ENCODE results near the gene RSRC1. TPM values are rescaled to one million over a fixed set of nuclear protein-coding genes. Genes with fewer than 3 reads are reported as not detected.

RSRC1 gene
- total RNA-seq, 1 experiment from 2014 or later = 37.9 TPM

GRCh38 chr3:158272081-158272480 lies 162.2 kb downstream of the RSRC1 start:
- DNase-seq = no peak
- Histone ChIP-seq H2BK20ac (ENCODE audit: low read depth, low read length, poor library complexity, severe bottlenecking) (no peak overlapping the region), H3K18ac (ENCODE audit: insufficient read length, low read depth, low read length) (no peak overlapping the region), H3K9me3 (ENCODE audit: control insufficient read depth, low read depth, low read length) (no peaks in the 10 kb centered on the region), H3K56ac (ENCODE audit: insufficient read length, low read depth, low read length) (no peak overlapping the region), H3K9ac (ENCODE audit: extremely low read depth, insufficient read length, low read length) (no peak overlapping the region), H2AFZ (ENCODE audit: low read length) (no peak overlapping the region), H3T11ph (ENCODE audit: low read length) (no peak overlapping the region), H2BK120ac (ENCODE audit: low read depth, low read length, poor library complexity, severe bottlenecking) (no peak overlapping the region), H3K4me2 (ENCODE audit: insufficient read depth, insufficient read length, low read length) (no peak overlapping the region), H3K4ac (ENCODE audit: low read depth, low read length) (no peak overlapping the region), H4K5ac (ENCODE audit: insufficient read length, low read depth, low read length) (no peak overlapping the region), H2BK5ac (ENCODE audit: insufficient read length, low read length) (no peak overlapping the region), H2BK12ac (ENCODE audit: insufficient read length, low read depth, low read length) (no peak overlapping the region), H2BK15ac (ENCODE audit: low read depth, low read length) (no peak overlapping the region), H3K14ac (ENCODE audit: insufficient read depth, low read length) (no peak overlapping the region), H3K4me1 (ENCODE audit: insufficient read depth, low read length) (peaks cover 2% of the 10 kb centered on the region), H3K27me3 (ENCODE audit: insufficient read depth, low read length) (no peaks in the 10 kb centered on the region), H4K8ac (replicated peaks; ENCODE audit: insufficient read length, low read depth, low read length) (no peak overlapping the region), H4K20me1 (ENCODE audit: control insufficient read depth, insufficient read depth, insufficient read length) (no peaks in the 10 kb centered on the region), H2AK5ac (ENCODE audit: insufficient read length, low read length) (no peak overlapping the region), H4K91ac (ENCODE audit: insufficient read length, low read depth, low read length) (no peak overlapping the region), H3K23ac (ENCODE audit: insufficient read length, low read depth, low read length) (no peak overlapping the region), H3K79me1 (ENCODE audit: insufficient read depth, low read depth, low read length, poor library complexity, severe bottlenecking) (no peaks in the 10 kb centered on the region), H3K79me2 (ENCODE audit: insufficient read depth, low read length) (no peaks in the 10 kb centered on the region), H3K23me2 (ENCODE audit: insufficient read length, low read depth, low read length, poor library complexity, severe bottlenecking) (no peaks in the 10 kb centered on the region), H3K27ac (ENCODE audit: insufficient read length, low read depth, low read length) (no peak overlapping the region)
- Mint-ChIP-seq H3K9me3 (peaks cover 11 to 13% of the 10 kb centered on the region in 2 experiments), H3K4me3 (no peak overlapping the region), H3K27me3 (ENCODE audit: low read depth) (no peaks in the 10 kb centered on the region), H3K4me1 (peaks cover 12 to 13% of the 10 kb centered on the region in 2 experiments), H3K27ac (no peak overlapping the region), H3K36me3 (ENCODE audit: insufficient read depth in 1 of 3, low read depth in 3 of 3) (peaks cover 9 to 14% (median 11%) of the 10 kb centered on the region in 3 experiments)
- TF ChIP-seq CTCF (conservative IDR thresholded peaks at IDR 0.05) = no peak
- WGBS (ENCODE audit: extremely low coverage, insufficient read length, low lambda C conversion rate) = no CpG with 5 or more reads among the region's 6 CpGs
